NCI-H82 treated with DMSO at 0.1 percent for 48 hours (cell line): ENCODE results near the gene CCDC148.

ENCODE experiments used
- DNase-seq: peaks from one replicate; lab custom pipeline; 2025; ENCODE audit not compliant: unreplicated experiment; lab: John Stamatoyannopoulos, UW

CCDC148 gene

DNA sequence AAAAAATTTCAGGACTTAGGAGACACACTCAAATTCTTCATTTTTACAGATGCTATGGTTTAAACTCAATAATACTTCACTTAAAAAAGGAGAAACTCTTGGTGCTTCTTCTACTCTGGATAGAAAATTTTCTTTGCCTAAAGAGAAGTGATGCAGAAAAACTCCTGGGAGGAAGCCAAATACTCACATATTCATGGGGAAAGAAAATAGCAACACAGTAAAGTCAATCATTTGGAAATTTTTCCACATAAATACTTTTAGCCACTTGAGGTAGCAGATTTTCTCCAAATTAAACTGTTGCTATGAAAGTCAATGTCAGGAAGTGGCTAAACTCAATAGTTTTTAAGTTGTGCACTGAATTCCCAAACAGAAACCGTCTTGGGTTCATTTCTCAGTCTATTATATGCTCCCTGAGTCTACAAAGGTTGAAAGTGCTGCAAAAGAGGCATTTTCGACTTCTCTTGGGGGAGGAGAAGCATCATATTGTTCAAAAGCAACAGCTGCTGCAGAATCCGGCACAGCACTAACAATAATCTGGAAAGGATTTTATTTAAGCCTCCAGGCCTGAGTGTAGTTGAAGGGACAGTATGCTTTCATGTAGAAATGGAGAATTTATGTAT lies 273.8 kb downstream of the CCDC148 start:
- DNase-seq = no peak

DNA sequence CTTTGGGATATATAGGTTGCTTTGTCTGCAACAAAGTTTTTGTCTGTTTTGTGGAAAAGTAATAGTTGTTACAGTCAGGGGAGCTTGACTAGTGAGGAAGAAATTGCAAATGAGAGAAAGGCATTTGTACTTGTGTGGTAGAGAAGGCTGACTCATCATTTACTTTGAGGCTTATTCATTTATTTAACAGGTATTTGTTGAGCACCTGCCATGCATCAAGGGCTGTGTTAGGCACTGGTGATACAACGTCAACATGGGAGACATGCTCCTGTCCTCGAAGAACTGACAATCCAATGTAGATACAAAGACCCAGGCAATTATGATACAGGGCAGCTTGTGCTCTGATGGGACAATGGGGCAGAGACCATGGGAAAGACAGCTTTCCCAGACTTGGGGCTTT lies 275.4 kb downstream of the CCDC148 start:
- no peak for DNase-seq

DNA sequence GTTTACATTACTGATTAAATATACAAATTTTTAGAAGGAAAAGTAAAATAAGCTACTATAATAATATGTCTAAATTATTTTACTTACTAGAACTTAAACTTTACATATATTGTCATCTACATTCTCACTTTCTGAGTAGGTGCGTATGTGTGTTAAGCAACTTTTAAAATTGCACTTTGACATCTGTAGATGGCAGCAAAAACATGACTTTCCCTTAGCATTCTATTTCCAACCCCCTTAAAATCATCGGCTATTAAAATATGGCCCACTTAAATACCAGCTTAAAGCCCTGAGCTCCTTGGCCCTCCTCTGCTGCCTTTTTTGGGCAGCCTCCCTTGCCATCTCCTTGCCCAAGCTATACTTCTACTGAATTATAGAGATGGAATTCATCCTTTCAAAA lies 276.9 kb downstream of the CCDC148 start:
- DNase-seq = no peak

DNA sequence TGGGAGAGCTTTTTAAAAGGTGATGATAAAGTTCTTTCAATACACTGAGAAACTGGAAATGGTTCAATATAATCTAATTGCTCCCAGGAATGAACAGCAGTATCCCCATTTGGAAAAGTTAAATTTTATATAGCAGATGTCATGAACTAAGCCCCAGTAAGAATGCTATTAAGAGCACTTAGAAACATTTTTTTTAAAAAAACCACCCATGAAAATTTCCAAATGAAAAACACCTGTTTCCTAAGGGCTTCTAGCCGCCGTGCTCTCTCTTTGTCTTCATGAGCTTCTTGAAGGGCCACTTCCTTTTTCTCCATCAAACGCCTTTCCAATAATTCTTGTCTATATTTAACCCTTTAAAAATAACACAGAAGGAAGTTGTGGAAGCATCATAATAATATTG lies 277.9 kb downstream of the CCDC148 start:
- no peak for DNase-seq

DNA sequence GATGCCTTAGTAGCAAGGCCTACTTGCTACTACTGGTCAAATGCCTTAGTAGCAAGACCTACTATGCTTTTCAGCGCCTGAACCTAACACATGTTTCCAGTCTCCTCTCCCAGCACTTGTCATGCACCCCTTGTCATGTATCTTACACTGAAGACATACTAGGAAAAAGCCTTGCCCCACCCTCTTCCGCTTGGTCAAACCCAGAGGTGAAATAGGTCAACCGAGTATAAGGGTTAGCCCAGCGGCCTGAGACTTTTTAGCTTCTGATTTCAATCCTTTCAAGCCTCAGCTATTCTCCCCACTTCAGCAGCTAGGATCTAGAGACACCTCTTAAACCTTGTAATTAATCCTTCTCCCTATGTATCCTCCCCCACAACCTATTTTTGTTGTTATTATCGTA lies 281.6 kb downstream of the CCDC148 start:
- DNase-seq = no peak

DNA sequence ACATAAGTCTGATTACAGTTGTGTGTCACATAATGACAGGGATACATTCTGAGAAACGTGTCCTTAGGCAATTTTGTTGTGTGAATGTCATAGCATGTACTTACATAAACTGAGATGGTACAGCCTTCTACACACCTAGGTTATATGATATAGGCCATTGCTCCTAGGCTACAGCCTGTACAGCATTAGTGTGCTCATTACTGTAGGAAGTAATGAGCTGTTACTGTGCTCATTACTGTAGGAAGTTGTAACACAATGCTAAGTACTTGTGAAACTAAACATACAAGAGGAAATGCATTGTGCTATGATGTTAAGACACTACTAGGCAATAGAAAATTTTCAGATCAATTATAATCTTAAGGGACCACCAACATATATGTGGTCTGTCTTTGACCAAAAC lies 282.1 kb downstream of the CCDC148 start:
- no peak for DNase-seq

DNA sequence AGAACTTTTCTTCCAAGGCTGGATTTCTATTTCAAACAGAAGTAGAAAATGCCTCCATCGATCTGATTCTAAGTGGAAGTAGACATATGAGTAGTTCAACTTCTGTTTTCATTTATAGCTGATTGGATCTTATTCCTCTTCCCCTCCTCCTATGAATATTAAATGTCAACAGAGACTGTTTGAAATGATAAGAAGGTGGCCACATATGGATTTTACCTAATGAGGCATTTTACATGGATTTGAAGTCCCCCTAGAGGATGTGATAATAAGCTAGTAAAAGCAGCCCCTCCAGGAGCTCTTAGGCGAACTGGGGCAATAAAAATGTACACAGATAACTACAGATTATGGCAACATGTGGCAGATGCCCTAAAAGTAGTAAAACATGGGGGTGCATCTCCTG lies 283.8 kb downstream of the CCDC148 start:
- no peak for DNase-seq

DNA sequence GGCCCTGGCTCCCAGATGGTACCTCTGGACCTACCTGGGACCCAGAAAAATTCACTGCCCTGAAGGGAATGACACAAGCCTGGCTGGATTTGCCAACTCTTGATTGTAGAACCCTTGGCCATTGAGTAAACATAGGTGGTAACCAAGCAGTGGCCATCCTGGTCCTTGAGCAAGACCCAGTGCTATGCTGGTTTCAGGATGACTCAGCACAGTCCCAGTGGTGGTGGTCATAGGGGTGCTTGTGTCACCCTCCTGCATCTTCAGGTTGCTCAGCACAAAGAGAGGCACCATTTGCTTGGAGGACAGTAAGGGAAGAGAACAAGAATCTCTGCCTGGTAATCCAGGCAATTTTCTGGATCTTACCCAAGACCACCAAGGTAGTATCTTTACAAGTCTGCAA lies 302.0 kb downstream of the CCDC148 start:
- DNase-seq = no peak

DNA sequence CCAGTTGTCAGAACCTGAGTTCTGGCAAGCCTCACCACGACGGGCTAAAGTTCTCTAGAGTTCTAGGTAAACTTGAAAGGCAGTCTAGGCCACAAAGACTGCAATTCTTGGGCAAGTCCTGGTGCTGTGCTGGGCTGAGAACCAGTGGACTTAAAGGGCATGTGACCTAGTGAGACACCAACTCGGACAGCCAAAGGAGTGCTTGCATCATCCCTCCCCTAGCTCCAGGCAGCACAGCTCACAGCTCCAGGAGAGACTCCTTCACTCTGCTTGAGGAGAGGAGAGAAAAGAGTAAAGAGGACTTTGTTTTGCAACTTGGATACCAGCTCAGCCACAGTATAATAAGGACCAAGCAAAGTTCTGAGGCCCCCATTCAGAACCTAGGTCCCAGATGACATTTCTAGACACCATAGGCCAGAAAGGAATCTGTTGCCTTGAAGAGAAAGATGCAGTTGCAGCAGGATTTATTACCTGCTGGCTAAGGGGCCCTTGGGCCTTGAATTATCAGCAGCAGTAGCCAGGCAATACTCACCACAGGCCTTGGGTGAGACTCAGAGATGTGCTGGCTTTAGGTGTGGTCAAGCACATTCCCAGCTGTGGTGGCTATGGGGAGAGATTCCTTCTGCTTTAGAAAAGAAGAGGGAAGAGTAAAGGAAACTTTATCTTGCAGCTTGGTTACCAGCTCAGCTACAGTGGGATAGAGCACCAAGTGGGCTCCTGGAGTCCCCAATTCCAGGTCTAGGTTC lies 303.1 kb downstream of the CCDC148 start:
- no peak for DNase-seq

DNA sequence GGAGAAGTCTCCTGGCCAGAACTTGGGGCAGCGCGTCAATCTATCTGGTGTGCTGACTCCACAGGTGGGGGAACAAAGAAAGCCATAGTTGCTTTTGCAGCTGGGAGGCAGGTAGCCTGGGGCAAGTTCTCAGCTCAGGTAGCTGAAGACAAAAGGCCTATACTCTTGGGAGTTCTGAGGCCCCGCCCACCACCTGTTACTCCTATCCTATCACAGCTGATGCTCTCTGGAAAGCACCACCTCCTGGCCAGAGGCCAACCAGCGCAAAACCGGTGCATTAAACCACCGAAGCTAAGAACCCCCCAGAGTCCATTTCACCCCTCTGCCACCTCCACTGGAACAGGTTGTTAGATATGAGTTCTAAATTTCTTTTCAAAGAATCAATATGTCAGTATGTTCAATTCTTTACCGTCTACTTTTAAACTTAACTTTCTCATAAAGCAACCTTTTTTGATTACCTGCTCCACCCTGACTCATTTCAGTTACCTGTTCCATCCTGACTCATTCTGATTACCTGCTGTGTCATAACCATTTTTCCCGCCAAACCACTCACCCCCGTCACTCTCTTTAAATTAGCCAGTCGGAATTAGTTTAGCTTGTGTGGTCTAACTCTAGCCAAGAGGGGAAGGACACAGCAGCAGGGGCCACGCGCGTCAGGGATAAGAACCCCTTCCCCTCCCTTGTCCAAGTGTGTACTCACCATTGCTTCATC lies 311.5 kb downstream of the CCDC148 start:
- no peak for DNase-seq

DNA sequence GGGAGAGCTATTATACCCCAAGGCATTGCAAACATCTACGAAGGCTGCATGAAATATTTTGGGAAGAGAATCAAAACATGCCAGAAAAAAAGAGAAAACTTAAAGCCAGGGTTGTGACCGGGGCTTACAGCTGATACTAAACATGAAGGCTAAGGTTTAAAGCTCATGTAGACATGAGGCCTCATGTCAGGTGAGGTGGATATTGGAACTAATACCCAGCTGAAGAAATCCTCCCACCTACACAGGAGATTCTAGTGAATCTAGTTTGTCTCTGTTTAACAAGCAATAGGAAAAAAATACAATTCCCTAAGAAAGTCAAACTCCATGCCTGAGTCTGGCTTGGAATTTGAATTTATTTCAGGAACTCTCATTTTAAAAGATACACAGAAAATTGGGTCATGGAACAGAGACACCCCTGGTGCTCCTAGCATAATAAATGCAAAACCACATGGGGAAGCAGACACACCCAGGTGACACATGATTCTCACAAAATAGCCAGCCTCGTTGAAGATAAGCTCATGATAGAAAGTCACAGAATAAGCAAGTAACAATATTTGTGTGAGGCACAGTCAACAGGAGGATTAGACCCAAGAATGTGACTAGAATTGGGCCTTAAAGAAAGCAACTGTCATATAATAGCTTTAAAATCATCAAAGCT lies 312.7 kb downstream of the CCDC148 start:
- DNase-seq = no peak

DNA sequence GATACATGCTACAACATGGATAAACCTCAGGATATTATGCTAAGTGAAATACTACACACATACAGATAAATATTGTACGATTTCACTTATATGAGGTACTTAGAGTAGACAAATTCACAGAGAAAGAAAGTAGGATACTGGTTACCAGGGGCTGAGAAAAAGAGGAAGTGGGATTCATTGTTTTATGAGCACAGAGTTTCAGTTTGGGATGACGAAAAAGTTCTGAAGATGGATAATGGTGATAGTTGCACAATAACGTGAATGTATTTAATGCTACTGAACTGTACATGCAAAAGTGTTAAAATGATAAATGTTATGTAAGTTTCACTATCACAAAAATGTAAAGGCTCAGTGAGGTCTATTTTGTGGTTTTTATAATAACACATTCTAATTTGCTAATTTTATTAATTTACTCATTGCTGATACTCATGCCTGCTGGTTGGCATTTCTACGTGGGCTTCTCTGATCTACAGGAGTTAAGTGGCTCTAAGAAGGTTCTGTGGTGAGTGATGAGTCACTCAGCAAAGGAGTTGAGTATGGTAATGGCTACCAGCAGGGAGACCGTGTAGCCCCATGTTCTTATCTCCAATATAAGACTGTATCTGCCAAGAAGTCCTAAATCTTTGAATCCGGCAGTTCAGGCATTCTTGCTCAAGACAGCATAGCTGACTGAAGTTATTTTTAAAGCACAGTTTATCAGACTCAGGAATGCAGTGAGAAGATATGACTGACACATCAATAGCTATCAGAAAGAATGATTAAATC lies 313.8 kb downstream of the CCDC148 start:
- DNase-seq = no peak

DNA sequence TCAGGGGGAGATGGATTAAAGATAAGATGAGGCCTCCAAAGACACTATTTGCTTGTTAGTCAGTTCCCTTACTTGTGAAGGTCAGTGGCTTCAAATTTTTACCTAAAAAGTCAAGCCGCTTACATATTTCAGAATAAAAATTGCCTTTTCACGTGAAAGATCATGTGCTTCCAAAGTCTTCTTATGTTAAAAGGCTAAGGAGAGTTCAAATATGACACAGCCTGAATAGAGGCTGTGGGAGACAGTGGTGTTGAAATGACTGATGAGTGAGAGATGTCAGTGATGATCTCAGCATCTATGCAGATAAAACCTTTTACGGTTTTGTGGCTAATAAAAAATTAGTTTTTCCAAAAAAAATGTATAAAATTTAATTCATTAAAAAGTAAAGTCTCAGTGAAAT lies 314.4 kb downstream of the CCDC148 start:
- DNase-seq = no peak

DNA sequence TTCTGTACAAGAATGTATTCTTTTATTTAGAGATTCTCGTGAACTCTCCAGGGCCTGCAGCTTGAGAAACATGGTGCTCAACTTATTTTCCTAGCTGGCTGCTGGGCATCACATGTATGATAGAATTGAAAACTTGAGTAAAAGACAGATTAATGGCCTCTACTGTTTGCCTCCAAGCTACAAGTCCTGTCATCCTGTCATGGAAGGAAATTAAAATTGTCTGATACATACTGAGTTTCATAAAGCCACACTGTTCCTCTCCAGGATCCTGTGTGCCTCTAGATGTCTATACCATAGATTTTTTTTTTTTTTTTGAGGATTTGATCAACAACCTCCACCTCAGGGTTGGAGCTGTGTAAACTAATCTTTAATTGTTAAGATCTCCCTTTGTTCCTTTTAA lies 316.4 kb downstream of the CCDC148 start:
- DNase-seq = no peak

DNA sequence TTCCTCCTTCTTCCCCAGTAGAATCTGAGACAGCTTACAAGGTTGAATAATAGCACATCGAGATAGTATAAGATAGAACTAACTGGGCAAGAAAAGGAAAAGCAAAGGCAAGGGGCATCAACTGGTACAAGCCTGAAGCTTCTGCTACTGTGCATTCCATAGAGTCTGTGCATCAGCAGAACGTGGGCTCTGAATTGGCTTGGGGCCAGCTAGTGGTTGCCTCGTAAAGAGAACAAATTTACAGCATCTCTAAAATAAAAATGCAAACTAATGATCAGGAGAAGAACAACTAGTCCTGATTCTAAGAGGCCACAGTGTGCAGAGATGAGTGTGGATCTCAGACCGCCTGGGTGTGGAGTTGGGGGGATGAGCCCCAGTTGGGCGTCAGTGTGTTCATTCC lies 318.3 kb downstream of the CCDC148 start:
- no peak for DNase-seq

DNA sequence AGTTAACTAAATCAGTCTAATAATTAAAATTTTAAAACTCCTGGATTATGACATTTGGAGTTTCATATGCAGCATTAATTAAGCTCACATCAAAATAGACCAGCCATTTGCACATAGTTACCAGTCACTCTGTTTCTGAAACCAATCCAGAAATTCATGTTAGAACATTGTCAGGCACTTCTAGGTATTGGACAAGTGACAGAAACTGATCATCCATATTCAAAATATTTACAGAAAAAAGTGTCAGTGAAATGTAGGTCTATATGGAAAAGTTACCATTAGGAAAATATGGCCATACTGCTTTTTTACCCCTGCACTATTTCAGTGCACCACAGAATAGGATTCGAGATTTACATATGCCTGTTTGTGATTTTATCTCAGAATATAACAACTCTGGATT lies 321.5 kb downstream of the CCDC148 start:
- no peak for DNase-seq

DNA sequence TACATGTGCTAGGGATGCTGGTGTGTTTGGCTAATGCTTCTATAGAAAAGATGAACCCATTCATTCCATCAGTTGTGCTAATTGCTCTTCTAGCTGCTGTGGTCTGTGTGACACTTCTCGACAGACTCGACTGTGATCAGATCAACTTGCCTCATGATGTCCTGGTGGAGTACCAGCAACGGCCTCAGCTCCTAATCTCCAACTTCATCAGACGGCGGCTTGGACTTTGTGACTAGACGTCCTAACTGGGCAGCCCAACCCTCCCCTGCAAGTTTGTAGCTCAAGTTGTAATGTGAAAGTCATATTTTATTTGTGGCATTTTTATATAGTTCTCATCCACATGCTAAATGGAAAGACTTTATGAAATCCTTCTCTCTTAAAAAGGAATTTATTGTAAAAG lies 321.9 kb downstream of the CCDC148 start:
- no peak for DNase-seq

DNA sequence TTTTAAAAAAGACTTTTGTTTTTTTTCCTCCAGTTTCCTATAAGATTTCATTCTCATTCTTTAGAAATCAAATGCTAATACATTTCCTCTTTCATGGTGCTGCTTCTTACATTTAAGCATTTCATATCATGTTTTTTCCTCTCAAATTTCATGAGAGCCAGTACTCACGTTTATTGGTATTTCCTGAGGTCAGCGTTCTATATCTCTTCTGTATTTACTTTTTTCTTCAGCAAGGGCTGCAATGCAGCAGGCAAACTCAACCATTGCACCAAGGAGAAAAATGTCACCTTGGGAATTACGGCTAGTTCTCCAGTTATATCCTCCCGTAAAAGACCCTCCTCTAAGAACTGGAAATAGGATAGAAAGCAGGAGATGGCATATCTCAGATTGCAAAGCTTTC lies 322.5 kb downstream of the CCDC148 start:
- DNase-seq = no peak

DNA sequence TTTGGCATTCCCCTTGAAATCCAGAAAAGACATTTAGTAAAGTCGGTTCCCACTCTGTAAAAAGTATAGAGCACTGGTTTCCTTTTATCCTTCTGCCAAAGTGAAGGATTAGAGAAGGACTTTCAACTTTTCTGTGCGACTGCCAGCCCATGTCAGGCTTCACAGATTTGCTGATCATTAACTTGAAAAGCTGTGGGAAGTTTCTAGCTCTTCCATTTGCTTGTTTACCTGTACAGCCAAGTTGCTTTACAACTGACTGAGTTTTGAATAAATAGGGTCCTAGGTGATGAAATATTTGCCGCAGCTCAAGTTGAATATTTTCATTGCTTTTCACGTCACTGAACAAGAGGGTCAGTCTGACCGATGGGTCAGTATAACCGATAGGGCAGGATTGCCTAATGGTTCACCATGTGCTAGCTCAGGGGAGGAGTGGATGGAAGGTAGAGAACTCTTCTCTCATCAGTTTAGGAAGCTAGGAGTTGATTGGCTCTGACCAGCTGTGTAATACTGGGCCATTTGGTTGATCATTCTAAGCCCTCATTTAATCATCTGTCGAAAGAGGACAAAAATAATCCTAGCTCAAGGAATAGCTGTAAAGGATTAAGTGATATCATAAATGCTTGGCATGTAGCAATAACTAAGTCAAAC lies 324.5 kb downstream of the CCDC148 start:
- DNase-seq = peak; percentile 75

DNA sequence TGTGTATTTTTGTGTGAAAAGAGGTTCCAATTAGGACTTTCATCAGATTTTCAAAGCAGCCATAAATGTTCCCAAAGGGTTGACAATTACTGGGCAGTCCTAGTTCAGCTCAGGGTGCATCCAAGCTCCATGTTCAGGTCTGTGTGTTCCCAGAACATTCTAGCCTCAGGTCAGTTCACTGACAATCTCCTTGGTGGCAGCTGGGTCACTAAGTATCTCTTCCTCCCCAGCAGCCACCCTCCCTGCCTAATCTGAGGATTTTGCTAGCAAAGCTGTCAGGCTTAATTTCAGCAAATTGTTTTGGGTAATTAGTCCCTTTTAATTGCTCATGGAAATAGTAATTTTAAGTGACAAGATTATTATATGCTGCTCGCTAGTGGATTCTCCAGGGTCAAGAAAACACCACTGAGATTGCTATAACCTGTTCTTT lies 325.1 kb downstream of the CCDC148 start:
- peak; percentile 77 for DNase-seq
